Heart left ventricle (tissue), 16 donors: Measurements from ENCODE around the gene GRIN2D. TPM values are rescaled to one million over a fixed set of nuclear protein-coding genes. Genes with fewer than 3 reads are reported as not detected.

Experiments used
- ATAC-seq, 4 donors: fragments of 200-7000 bp; cut with Tn5 transposase; one replicate each; pipeline ENCODE4 v1.9.1; 2020 to 2022; ENCODE audit warnings: moderate library complexity in 4 of 4, mild to moderate bottlenecking in 3 of 4, moderate number of reproducible peaks in 1 of 4
- DNase-seq, 5 donors: peaks; one replicate each; pipeline ENCODE4 v3.0.0-alpha.2; 2020
- H3K27ac ChIP-seq, 12 donors: fragments of 200-600 bp; sonication (generic) in 4 of 12; one replicate each; pipeline versions ENCODE4 v1.5.0 to v1.8.0; 2016 to 2022; ENCODE audit warnings: mild to moderate bottlenecking in 2 of 12
- H3K27me3 ChIP-seq, 9 donors: fragments of 200-600 bp; sonication (generic) in 2 of 9; one replicate each; pipeline versions ENCODE4 v1.5.1 to v1.8.0; 2016 to 2022; ENCODE audit warnings: mild to moderate bottlenecking in 3 of 9
- H3K36me3 ChIP-seq, 9 donors: fragments of 200-600 bp; sonication (generic) in 2 of 9; one replicate each; pipeline versions ENCODE4 v1.5.0 to v1.8.0; 2018 to 2022; ENCODE audit warnings: mild to moderate bottlenecking in 2 of 9
- H3K4me1 ChIP-seq, 12 donors: fragments of 200-600 bp; sonication (generic) in 4 of 12; one replicate each; pipeline versions ENCODE4 v1.5.0 to v1.8.0; 2016 to 2022; ENCODE audit warnings: mild to moderate bottlenecking in 3 of 12
- H3K4me3 ChIP-seq, 12 donors: fragments of 200-600 bp; sonication (generic) in 4 of 12; one replicate each; pipeline versions ENCODE4 v1.5.0 to v1.8.0; 2017 to 2022; ENCODE audit warnings: mild to moderate bottlenecking in 9 of 12, moderate library complexity in 4 of 12
- H3K9me3 ChIP-seq, 12 donors: fragments of 200-600 bp; sonication (generic) in 4 of 12; one replicate each; pipeline versions ENCODE4 v1.5.0 to v1.8.0; 2016 to 2022; ENCODE audit warnings: mild to moderate bottlenecking in 1 of 12
- CTCF ChIP-seq, 12 donors: fragments of 200-600 bp; sonication (generic) in 4 of 12; IDR thresholded peaks; one replicate each; pipeline versions ENCODE4 v1.5.0 to v1.8.0; 2018 to 2022; ENCODE audit warnings: antibody characterized with exemption in 12 of 12, mild to moderate bottlenecking in 5 of 12
- POLR2A ChIP-seq, 2 donors: fragments of 450-650 bp; IDR thresholded peaks; one replicate each; pipeline ENCODE4 v1.6.1; 2017; ENCODE audit warnings: antibody characterized with exemption in 2 of 2, mild to moderate bottlenecking in 2 of 2, moderate library complexity in 2 of 2
- WGBS, 4 donors: extraction: QIAGEN DNeasy Blood & Tissue Kit in 2 of 4; methylation state at CpG; one replicate each; pipeline versions ENCODE4 v1.1.5 to v1.1.7; 2013 to 2018; 5-methylcytosine and 5-hydroxymethylcytosine counted together
- intact Hi-C, 10 donors: fragments of 100-400 bp; cut with DNase I; formaldehyde crosslinking; loops; one replicate each; pipeline versions ENCODE4 v1.11.1 to v1.14.2; 2022
- polyA plus RNA-seq, 2 donors: library from polyadenylated mRNA; stranded (reverse); fragments of 200-250 nt; gene quantifications; one replicate each; pipeline ENCODE4 v1.2.3, GENCODE V29; 2013
- total RNA-seq, 9 donors: library from RNA; depleted of rRNA in 2 of 9; stranded (reverse); fragments of >200 nt in 2 of 9; fragmentation: NEBNext Ultra II Directional in 3 of 9; extraction: Animal tissue kit (Norgen Biotek cat#: 25700) in 3 of 9; gene quantifications; one replicate each; pipeline versions ENCODE4 v1.1.0 to v1.2.4, GENCODE V29; 2016 to 2023
- donor health status: ischemic (EF 13 %, LVEDD 7.1; RV severe dilation, severe dysfunction).
- donor health status: healthy with polysubstance abuse.
- donor health status: DM: no; HTN: yes; CAD: no.
- donor health status: DM: no; HTN: no; CAD: no.
- donor health status: ischemic (EF 25% LVEDD 6.9; RV normal size, moderate dysfunction).
- donor health status: ischemic (EF 25% LVEDD 5.7; RV mildly dilated, moderate dysfunction).
- donor health status: healthy.
- donor health status: DM: yes; HTN: yes; CAD: no.
- donor health status: ischemic (EF 35%, LVEDD 5.7; RV mildly dilated, moderate dysfunction).
- donor health status: nonischemic (EF 11% LVEDD 7.7; RV severe dilation, severe dysfunction).
- donor health status: DM: yes; HTN: yes; CAD: no.
- donor health status: PGD.
- donor health status: ischemic (EF 29% LVEDD 5.4; RV normal size, mild dysfunction).
- donor health status: nonischemic (EF 23%, LVEDD 6.1; RV moderate dilation, normal function).

GRIN2D gene
- total and polyA plus RNA-seq, 11 donors: 0.14 to 1.6 (median 0.19) TPM

- Histone ChIP-seq H3K36me3 (no peaks in the 10 kb centered on the region), H3K4me1 (peaks cover 0 to 20% (median 0%) of the 10 kb centered on the region in 12 donors), H3K27ac (peak overlapping the region in 1 of 12 donors; percentile 32), H3K4me3 (no peak overlapping the region), H3K27me3 (peaks cover 0 to 21% (median 0%) of the 10 kb centered on the region in 9 donors), H3K9me3 (no peaks in the 10 kb centered on the region)
- WGBS, 4 donors: 57 to 83% (median 58%) methylated on average over 4 to 7 of the region's 7 CpGs
- ATAC-seq (peak; percentile 33 to 67 (median 56)), DNase-seq (peak in 1 of 5 donors; percentile 61)
- intact Hi-C loops: no loop called here
- no peak for TF ChIP-seq POLR2A (IDR thresholded peaks at IDR 0.05)
- TF ChIP-seq CTCF (IDR thresholded peaks at IDR 0.05): no peak
These were observed 24.0 kb downstream of the GRIN2D start for GRCh38 chr19:48417421-48417820.

GRCh38 chr19:48418317-48419064 is 25.0 kb downstream of the GRIN2D start:
- 85 to 90% (median 87%) methylated on average over 6 of the region's 6 CpGs for WGBS, 4 donors
- DNase-seq (no peak), ATAC-seq (no peak)
- intact Hi-C loops: no loop called here
- H3K36me3 ChIP-seq: no peaks in the 10 kb centered on the region
- H3K27me3 ChIP-seq: peaks cover 0 to 21% (median 0%) of the 10 kb centered on the region in 9 donors
- H3K4me3 ChIP-seq: no peak overlapping the region
- TF ChIP-seq POLR2A (IDR thresholded peaks at IDR 0.05) (no peak), CTCF (IDR thresholded peaks at IDR 0.05) (no peak)
- H3K27ac ChIP-seq: no peak overlapping the region
- H3K9me3 ChIP-seq: no peaks in the 10 kb centered on the region
- H3K4me1 ChIP-seq: peaks cover 0 to 20% (median 0%) of the 10 kb centered on the region in 12 donors

- DNase-seq (peak in 3 of 5 donors; percentile 40 to 72 (median 51)), ATAC-seq (peak in 3 of 4 donors; percentile 46 to 59 (median 54))
- Histone ChIP-seq H3K36me3 (no peaks in the 10 kb centered on the region), H3K27me3 (peaks cover 0 to 18% (median 0%) of the 10 kb centered on the region in 9 donors), H3K4me3 (peak overlapping the region in 1 of 12 donors; percentile 28), H3K4me1 (peaks cover 0 to 18% (median 0%) of the 10 kb centered on the region in 12 donors), H3K27ac (no peak overlapping the region), H3K9me3 (no peaks in the 10 kb centered on the region)
- TF ChIP-seq POLR2A (IDR thresholded peaks at IDR 0.05): no peak
- no peak for TF ChIP-seq CTCF (IDR thresholded peaks at IDR 0.05)
- 67 to 71% (median 70%) methylated on average over 31 of the region's 31 CpGs for WGBS, 4 donors
- intact Hi-C loops: no loop called here
These were observed 25.9 kb downstream of the GRIN2D start for GRCh38 chr19:48419158-48419920.

GRCh38 chr19:48421548-48421947 is 28.1 kb downstream of the GRIN2D start:
- Histone ChIP-seq H3K9me3 (no peaks in the 10 kb centered on the region), H3K27ac (no peak overlapping the region), H3K4me3 (no peak overlapping the region), H3K36me3 (no peaks in the 10 kb centered on the region), H3K4me1 (peaks cover 0 to 11% (median 0%) of the 10 kb centered on the region in 12 donors), H3K27me3 (no peaks in the 10 kb centered on the region)
- DNase-seq (no peak), ATAC-seq (no peak)
- intact Hi-C loops: no loop called here
- TF ChIP-seq POLR2A (IDR thresholded peaks at IDR 0.05): no peak
- WGBS, 4 donors: 74 to 79% (median 75%) methylated on average over 13 to 16 of the region's 16 CpGs
